GM10266 (cell line): ENCODE measurements around the gene HCK.

ENCODE experiments used
- DNase-seq: peaks from one replicate; pipeline ENCODE4 v3.0.0; 2012; ENCODE audit errors: extremely low spot score
- TF ChIP-seq, protein P1 (sequence below): IDR thresholded peaks from 2 replicates; pipeline ENCODE4 v1.5.1; 2012; ENCODE audit warnings: mild to moderate bottlenecking, low read depth; ENCODE audit not compliant: control insufficient read depth, insufficient read depth; ENCODE audit errors: missing control alignments

HCK gene

DNA sequence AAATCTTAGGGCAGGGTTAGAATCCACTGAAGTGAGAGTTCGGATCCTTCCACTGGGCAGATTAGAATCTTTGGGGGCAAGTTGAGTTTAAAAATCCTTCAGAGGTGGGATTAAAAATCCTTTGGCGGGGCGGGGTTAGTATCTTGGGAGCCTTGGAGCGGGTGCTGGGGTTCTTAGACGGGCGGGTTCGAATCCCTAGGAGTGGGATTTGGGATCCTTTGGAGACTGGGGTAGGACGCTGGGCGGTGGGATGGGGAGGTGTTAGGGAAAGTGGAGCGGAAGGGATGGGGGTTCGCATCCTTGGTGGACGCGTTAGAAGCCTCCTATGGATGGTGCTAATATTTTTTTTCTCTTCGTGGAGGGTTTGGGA is 337 bp upstream of the HCK start:
- TF ChIP-seq, protein P1, sequence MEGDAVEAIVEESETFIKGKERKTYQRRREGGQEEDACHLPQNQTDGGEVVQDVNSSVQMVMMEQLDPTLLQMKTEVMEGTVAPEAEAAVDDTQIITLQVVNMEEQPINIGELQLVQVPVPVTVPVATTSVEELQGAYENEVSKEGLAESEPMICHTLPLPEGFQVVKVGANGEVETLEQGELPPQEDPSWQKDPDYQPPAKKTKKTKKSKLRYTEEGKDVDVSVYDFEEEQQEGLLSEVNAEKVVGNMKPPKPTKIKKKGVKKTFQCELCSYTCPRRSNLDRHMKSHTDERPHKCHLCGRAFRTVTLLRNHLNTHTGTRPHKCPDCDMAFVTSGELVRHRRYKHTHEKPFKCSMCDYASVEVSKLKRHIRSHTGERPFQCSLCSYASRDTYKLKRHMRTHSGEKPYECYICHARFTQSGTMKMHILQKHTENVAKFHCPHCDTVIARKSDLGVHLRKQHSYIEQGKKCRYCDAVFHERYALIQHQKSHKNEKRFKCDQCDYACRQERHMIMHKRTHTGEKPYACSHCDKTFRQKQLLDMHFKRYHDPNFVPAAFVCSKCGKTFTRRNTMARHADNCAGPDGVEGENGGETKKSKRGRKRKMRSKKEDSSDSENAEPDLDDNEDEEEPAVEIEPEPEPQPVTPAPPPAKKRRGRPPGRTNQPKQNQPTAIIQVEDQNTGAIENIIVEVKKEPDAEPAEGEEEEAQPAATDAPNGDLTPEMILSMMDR = no peak
- DNase-seq = no peak

DNA sequence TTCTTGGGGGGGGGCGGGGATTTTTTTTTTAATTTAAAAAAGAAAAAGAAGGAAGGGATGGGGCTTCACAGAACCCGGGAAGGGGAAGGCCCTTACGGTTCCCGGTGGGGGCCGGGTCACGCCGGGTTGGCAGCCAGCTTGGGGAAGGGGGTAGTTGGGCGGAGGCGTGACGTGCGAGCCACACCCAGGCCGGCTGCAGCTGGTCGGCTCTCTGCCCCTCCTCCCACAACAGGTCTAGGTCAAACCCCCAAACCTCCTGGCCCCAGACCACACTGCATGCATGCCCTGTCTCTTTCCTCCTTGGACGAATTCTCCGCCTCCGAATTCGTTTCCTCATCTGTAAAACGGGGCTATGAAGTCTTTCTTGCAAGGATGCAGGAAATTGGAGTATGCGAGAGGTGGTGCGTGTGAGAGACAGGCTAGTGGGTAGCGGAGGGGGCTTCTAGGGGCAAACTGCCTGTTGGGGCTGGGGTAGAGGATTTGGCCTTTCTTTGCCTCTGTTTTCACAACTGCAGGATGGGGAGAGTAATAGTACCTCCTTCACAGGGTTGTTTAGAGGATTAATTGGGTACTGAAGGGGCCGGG is 828 bp downstream of the HCK start:
- TF ChIP-seq, protein P1 = no peak
- DNase-seq = peak; percentile 70

DNA sequence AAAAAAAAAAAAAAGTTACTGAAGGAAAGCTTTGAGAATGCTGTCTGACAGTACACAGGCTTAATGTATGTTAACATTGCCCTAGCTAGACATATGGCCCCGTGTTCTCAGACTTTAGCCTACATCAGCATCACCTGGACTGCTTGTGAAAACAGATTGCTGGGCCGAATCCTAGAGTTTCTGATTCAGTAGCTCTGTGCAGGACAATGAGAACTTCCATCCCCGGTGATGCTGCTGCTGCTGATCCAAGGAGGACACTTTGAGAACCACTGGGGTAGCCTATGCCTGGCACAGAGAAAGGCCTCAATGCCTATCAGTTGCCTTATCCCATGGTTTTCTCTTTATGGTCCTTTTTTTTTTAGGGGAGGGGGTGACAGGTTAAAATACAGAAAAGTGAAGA is 1.6 kb downstream of the HCK start:
- DNase-seq = no peak
- TF ChIP-seq, protein P1 = no peak

DNA sequence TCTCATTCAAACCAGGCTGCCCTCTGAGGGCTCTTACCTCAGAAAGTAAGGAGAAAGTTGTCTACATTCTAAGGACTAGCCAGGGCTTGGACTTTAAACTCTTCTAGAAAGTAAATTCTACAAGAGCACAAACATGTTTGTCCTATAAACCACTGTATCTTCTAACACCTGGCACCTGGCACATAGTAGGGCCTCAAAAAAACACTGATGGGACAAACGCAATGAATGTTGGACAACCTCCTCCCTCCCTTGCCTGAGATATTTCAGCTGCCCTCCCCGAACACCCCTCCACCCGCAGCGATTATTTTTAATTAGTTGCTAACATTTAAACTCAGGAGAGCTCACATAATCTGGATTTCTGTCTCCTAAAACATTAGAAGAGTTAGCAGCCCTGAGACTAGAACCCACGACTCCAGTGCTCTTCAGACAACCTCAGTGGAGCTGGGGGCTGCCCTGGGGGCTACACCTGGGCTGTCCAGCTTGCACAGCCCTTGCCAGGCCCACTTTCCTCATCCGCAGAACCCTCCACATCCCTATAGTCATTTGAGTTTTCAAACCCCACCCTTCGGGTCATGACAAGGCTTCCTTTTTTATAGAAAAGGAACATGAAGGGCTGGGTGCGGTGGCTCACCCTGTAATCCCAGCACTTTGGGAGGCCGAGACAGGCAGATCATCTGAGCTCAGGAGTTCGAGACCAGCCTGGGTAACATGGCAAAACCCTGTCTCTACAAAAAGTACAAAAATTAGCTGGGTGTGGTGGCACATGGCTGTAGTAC is 4.9 kb downstream of the HCK start:
- DNase-seq = no peak
- TF ChIP-seq, protein P1 = no peak

DNA sequence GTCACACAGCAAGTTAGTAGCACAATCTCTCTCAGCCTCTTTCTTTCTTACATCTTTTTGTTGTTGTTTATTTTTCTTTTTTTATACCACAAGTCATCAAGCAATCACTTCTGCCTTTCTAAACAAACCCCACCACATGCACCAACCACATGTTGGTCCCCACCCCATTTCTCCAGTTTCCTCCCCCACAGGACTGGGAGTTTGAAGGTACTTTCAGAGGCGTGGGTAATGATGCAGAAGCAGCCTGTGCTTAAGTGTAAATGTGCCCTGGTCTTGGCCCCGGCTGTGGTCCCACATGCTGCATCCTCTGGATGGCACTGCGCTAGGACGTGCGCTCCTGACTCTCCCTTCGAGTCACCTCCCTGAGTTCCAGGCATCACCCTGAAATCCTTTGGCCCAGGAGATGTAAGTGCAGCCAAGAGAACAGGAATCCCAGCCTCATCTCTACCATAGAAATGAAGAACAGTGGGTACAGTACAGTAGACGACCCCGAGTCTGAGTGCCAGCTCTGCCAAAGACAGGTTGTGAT is 5.7 kb downstream of the HCK start:
- no peak for DNase-seq
- TF ChIP-seq, protein P1 = no peak

DNA sequence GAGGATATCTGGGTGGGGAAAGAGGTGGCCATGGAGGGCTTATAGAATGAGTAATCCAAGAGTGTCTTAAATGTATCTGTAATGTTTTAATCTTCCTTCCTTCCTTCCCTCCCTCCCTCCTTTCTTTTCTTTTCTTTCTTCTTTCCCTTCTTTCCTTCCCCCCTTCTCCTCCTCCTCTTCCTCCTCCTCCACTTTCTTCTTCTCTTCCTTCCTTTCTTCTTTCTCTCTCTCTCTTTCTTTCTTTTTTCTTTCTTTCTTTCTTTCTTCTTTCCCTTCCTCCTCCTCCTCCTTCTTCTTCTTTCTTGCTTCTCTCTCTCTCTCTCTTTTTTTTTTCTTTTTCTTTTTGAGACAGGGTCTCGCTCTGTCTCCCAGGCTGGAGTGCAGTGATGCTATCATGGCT is 7.1 kb downstream of the HCK start:
- TF ChIP-seq, protein P1 = no peak
- no peak for DNase-seq

DNA sequence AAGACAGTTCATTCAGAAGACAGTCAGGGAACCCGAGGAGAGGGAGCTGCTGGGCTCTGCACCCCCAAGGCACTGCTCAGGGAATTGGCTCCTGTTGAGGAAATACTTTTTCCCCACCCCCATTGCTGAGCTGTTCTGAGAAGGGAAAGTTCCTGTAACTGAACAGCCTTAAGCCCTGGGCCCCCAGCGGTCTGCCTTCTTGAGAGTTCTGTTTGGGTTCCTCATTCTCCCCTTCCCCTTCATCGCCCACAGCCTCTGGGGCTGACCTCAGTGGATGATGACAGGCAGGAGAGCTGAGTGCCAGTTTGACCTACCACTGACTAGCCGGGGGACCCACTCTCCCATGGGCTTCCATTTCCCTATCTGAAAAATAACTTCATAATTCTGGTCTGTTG is 10.7 kb downstream of the HCK start:
- TF ChIP-seq, protein P1 = no peak
- DNase-seq = peak; percentile 45
